ENCODE measurements around the gene DIP2C.
"Not testable (repeated sequence)": the region's sequence is repeated elsewhere in the genome, so short reads cannot be mapped to it uniquely, and the experiment has no call there.

DIP2C gene

GRCh38 chr10:586151-586550 lies 103.3 kb downstream of the DIP2C start:
- no peak for DNase-seq (ENCODE audit: low spot score)
- no peak for TF ChIP-seq CTCF (IDR thresholded peaks at IDR 0.05; ENCODE audit: borderline replicate concordance, control extremely low read depth, extremely low read depth, insufficient read depth, missing control alignments)
- in situ Hi-C loops (cut with MboI; ENCODE audit: low sequenced_read_pairs, unreplicated experiment): no loop called here

- in situ Hi-C loops (cut with MboI; ENCODE audit: low sequenced_read_pairs, unreplicated experiment): no loop called here
- no peak for DNase-seq (ENCODE audit: low spot score)
- TF ChIP-seq CTCF (IDR thresholded peaks at IDR 0.05; ENCODE audit: borderline replicate concordance, control extremely low read depth, extremely low read depth, insufficient read depth, missing control alignments): no peak
These were observed 104.0 kb downstream of the DIP2C start for GRCh38 chr10:585502-585901.

- in situ Hi-C loops (cut with MboI; ENCODE audit: low sequenced_read_pairs, unreplicated experiment): not testable (repeated sequence)
These were observed 104.8 kb downstream of the DIP2C start for GRCh38 chr10:584497-585290.

GRCh38 chr10:583433-583832 lies 106.0 kb downstream of the DIP2C start:
- no peak for DNase-seq (ENCODE audit: low spot score)
- TF ChIP-seq CTCF (IDR thresholded peaks at IDR 0.05; ENCODE audit: borderline replicate concordance, control extremely low read depth, extremely low read depth, insufficient read depth, missing control alignments): no peak
- in situ Hi-C loops (cut with MboI; ENCODE audit: low sequenced_read_pairs, unreplicated experiment): no loop called here

More at GRCh38 chr10:584497-585290, 104.8 kb downstream of the DIP2C start:
- not testable (repeated sequence) for DNase-seq (ENCODE audit: low spot score)

GRCh38 chr10:581776-582330 lies 107.6 kb downstream of the DIP2C start:
- no peak for TF ChIP-seq CTCF (IDR thresholded peaks at IDR 0.05; ENCODE audit: borderline replicate concordance, control extremely low read depth, extremely low read depth, insufficient read depth, missing control alignments)
- in situ Hi-C loops (cut with MboI; ENCODE audit: low sequenced_read_pairs, unreplicated experiment): no loop called here

GRCh38 chr10:580778-581177 lies 108.7 kb downstream of the DIP2C start:
- no peak for TF ChIP-seq CTCF (IDR thresholded peaks at IDR 0.05; ENCODE audit: borderline replicate concordance, control extremely low read depth, extremely low read depth, insufficient read depth, missing control alignments)
- DNase-seq (ENCODE audit: low spot score): no peak
- in situ Hi-C loops (cut with MboI; ENCODE audit: low sequenced_read_pairs, unreplicated experiment): no loop called here

More at GRCh38 chr10:581776-582330, 107.6 kb downstream of the DIP2C start:
- no peak for DNase-seq (ENCODE audit: low spot score)

- in situ Hi-C loops (cut with MboI; ENCODE audit: low sequenced_read_pairs, unreplicated experiment): no loop called here
- DNase-seq (ENCODE audit: low spot score): no peak
- TF ChIP-seq CTCF (IDR thresholded peaks at IDR 0.05; ENCODE audit: borderline replicate concordance, control extremely low read depth, extremely low read depth, insufficient read depth, missing control alignments): no peak
These were observed 113.4 kb downstream of the DIP2C start for GRCh38 chr10:576130-576465.

Data from GM13976 (cell line).